T-helper 1 cell treated with Interleukin-12 subunit alpha and Interleukin-12 subunit beta and Interleukin-4 antibody, amounts not matched to agents 30 ng/mL and 1 ng/mL, for 36 hours (primary cell): ENCODE data around the gene HSD17B2. TPM values are rescaled to one million over a fixed set of nuclear protein-coding genes. Genes with fewer than 3 reads are reported as not detected.
"Not testable (repeated sequence)": the region's sequence is repeated elsewhere in the genome, so short reads cannot be mapped to it uniquely, and the experiment has no call there.

Experiments
- intact Hi-C: fragments of 100-400 bp; cut with micrococcal nuclease; formaldehyde crosslinking; loops from one replicate; pipeline ENCODE4 v1.15.1; 2024
- total RNA-seq: library from RNA; stranded (reverse); gene quantifications from 2 replicates; pipeline ENCODE4 v1.2.3, GENCODE V29; 2022

The HSD17B2 gene
- total RNA-seq, 1 donor from 2014 or later = not detected

- intact Hi-C loops = no loop called here
Measured at GRCh38 chr16:82118749-82119148, 83.7 kb downstream of the HSD17B2 start.

- intact Hi-C loops = no loop called here
Measured at GRCh38 chr16:82119405-82119804, 84.4 kb downstream of the HSD17B2 start.

GRCh38 chr16:82124651-82125050 lies 89.6 kb downstream of the HSD17B2 start:
- intact Hi-C loops = no loop called here

- intact Hi-C loops = loop anchor here (5.0 kb wide), 1 partner anchor 37 kb away; no protein-coding TSS in a partner anchor
Measured at GRCh38 chr16:82129881-82130280, 94.8 kb downstream of the HSD17B2 start.

GRCh38 chr16:82133798-82134197 lies 98.7 kb downstream of the HSD17B2 start:
- intact Hi-C loops = loop anchor here (5.0 kb wide), 1 partner anchor 34 kb away; no protein-coding TSS in a partner anchor

GRCh38 chr16:82134846-82135245 lies 99.8 kb downstream of the HSD17B2 start:
- intact Hi-C loops = loop anchor here (5.0 kb wide), 1 partner anchor 32 kb away; no protein-coding TSS in a partner anchor

GRCh38 chr16:82135844-82136243 lies 100.8 kb downstream of the HSD17B2 start:
- intact Hi-C loops = no loop called here

GRCh38 chr16:82136956-82137821 lies 102.1 kb downstream of the HSD17B2 start:
- intact Hi-C loops = no loop called here

- intact Hi-C loops = no loop called here
Measured at GRCh38 chr16:82137822-82138167, 102.7 kb downstream of the HSD17B2 start.

- intact Hi-C loops = no loop called here
Measured at GRCh38 chr16:82138478-82139285, 103.6 kb downstream of the HSD17B2 start.

- intact Hi-C loops = not testable (repeated sequence)
Measured at GRCh38 chr16:82139286-82139571, 104.2 kb downstream of the HSD17B2 start.

GRCh38 chr16:82146556-82146955 lies 111.5 kb downstream of the HSD17B2 start:
- intact Hi-C loops = no loop called here

- intact Hi-C loops = no loop called here
Measured at GRCh38 chr16:82146957-82147356, 111.9 kb downstream of the HSD17B2 start.

- intact Hi-C loops = no loop called here
Measured at GRCh38 chr16:82147546-82147945, 112.5 kb downstream of the HSD17B2 start.

Other genes starting within 250 kb of the HSD17B2 start
- gene SDR42E1, start 23.8 kb upstream of the HSD17B2 start, total RNA-seq = 8.5 and 8.7 TPM in 2 replicates
- gene MPHOSPH6, start 135.0 kb downstream of the HSD17B2 start, total RNA-seq = 28.2 and 34.6 TPM in 2 replicates